Stimulated activated CD8-positive, alpha-beta memory T cell treated with anti-CD3 and anti-CD28 coated beads, Interleukin-15, amount 100 ng/mL, for 48 hours (primary cell): ENCODE results near the gene DCC.

Experiments used
- DNase-seq, 2 donors: peaks; one replicate each; pipeline ENCODE4 v3.0.0-alpha.2; 2020; ENCODE audit warnings: low read depth in 2 of 2

Gene DCC

GRCh38 chr18:52339891-52340371 lies at the start of gene DCC:
Gene DCC, plus strand, starts transcription at chr18:52340197. Its CDS starts 591 bp downstream, at chr18:52340788.
- DNase-seq: no peak

DNA sequence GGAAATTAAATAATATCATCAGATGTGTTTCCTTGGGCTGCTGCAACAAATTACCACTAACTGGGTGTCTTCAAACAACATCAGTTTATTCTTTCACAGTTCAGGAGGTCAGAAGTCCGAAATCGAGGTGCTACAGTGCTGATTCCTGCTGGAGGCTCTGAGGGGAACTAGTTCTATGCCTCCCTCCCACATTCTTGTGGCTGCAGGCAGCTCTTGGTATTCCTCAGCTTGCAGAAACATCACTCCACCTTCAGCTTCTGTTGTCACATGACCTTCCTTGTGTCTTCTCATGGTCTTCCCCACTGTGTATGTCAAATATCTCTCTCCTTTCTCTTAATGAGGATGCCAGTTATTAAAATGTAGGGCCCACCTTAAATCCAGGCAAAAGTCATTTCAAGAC lies 29.3 kb upstream of the DCC start:
- DNase-seq: no peak

DNA sequence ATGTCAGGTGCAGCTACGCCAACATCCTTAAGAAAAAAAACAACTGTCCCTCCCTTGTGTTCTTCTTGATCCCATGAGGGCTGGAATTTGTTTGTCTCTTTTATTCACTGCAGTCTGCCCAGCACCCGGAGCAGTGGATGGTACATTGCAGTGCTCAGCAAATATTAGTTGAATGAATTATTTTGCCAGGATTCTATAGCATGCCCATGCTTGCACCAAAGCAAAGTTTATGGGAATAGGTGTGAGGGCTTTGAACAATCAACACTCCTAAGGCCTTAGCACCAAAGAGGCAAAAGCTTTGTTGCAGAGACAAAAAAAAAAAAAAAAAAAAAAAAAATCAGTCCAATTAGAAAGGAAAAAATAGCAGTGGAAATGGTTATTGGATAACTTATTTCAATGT lies 28.7 kb upstream of the DCC start:
- DNase-seq: no peak

DNA sequence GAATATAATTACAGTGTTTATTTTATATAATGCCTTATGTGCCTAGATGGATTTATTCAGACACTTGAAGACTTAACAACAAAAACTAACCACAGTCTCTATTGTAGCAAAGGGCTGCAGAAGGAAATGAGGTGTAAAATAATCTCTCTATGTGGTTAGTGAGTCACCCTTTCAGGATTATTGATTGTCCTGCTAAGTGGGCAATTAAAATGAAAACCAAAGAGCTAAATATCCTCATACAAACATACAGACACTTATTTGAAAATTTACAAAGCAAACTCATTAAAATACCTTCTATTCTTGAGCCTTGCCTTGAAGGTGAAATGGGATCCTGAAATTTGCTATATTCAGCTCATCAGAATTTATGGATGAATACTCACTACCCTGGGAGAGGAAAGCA lies 27.7 kb upstream of the DCC start:
- no peak for DNase-seq

- DNase-seq: no peak
These were observed 26.8 kb upstream of the DCC start for GRCh38 chr18:52313213-52313612.

GRCh38 chr18:52319424-52319983 lies 20.5 kb upstream of the DCC start:
- no peak for DNase-seq

- DNase-seq: no peak
These were observed 17.7 kb upstream of the DCC start for GRCh38 chr18:52322307-52322706.

GRCh38 chr18:52323802-52324201 lies 16.2 kb upstream of the DCC start:
- no peak for DNase-seq

- no peak for DNase-seq
These were observed 14.0 kb upstream of the DCC start for GRCh38 chr18:52325997-52326396.

DNA sequence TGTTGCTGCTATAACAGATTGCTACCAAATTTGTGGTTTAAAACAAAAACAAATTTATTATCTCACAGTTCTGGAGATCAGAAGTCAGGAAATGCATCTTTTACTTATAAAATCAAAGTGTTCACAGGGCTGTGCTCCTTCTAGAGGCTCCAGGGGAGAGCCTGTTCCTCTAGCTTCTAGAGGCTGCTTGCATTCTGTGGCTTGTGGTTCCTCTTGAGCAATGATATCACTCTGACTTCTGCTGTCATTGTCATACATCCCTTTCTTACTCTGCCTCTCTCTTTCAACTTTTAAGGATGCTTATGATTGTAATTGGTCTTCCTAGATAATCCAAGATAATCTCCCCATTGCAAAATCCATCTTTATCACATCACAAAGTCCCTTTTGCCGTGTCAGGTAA lies 6.1 kb upstream of the DCC start:
- DNase-seq: no peak

DNA sequence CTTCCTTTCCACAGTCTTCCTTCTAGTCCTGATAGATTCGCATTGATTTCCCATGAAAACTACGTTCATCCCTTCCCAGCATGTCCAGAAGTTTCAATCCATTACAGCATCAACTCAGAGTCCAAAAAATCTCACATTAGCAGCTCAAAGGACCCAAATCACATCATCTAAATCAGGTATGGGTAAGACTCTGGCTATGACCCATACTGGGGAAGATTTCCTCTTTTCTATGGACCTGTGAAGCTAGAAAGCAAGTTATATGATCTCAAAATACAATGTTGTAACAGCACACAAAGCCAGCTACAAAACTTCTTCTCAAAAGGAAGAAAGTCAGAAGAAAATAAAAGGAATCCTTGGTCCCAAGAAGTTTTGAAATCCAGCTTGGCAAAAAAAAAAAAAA lies 5.7 kb upstream of the DCC start:
- DNase-seq: no peak

GRCh38 chr18:52334896-52335295 lies 5.1 kb upstream of the DCC start:
- no peak for DNase-seq

GRCh38 chr18:52337276-52337675 lies 2.7 kb upstream of the DCC start:
- no peak for DNase-seq

DNA sequence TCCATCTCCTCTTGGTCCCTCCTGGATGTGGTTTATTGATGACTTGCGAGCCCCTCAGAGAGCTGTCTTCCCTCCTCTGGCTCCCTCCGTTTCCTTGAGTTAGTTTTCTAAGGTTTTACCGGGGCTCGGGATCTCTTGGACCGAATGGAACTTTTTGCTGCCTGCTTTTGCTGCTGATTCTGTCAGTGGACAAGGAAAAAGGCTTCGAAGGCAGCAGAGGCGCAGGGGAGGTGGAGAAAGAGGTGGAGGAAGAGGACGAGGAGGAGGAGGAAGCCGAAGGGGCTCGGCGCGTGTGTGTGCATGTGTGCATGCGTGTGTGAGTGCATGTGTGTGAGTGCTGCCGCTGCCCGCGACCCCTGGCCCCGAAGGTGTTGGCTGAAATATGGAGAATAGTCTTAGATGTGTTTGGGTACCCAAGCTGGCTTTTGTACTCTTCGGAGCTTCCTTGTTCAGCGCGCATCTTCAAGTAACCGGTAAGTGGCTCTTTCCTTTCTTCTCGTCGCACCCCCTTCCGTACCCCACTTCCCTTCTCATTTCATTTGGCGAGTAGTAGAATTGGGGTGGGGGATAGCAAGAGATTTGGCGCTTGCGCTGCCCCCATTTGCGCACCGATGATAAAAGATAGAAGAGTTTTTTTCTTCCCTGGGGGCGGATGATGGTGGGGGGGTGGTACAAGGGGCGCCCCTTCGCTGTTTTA lies 557 bp downstream of the DCC start:
- no peak for DNase-seq

DNA sequence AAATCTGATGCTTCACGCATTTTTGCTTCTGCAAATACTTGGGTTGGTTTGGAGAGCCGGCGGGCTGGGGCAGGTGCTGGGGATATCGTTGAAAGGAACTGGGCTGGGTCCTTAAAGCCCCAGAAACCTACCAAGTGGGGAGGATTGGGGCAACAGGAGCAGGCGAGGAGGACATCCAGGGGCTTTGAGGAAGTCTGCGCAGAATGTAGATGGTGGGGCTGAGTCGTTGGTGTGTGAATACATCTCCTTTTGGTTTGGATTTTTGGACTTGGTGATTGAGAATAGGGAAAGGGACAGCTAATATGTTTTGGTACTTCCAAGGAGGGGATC lies 1.1 kb downstream of the DCC start:
- DNase-seq: no peak

DNA sequence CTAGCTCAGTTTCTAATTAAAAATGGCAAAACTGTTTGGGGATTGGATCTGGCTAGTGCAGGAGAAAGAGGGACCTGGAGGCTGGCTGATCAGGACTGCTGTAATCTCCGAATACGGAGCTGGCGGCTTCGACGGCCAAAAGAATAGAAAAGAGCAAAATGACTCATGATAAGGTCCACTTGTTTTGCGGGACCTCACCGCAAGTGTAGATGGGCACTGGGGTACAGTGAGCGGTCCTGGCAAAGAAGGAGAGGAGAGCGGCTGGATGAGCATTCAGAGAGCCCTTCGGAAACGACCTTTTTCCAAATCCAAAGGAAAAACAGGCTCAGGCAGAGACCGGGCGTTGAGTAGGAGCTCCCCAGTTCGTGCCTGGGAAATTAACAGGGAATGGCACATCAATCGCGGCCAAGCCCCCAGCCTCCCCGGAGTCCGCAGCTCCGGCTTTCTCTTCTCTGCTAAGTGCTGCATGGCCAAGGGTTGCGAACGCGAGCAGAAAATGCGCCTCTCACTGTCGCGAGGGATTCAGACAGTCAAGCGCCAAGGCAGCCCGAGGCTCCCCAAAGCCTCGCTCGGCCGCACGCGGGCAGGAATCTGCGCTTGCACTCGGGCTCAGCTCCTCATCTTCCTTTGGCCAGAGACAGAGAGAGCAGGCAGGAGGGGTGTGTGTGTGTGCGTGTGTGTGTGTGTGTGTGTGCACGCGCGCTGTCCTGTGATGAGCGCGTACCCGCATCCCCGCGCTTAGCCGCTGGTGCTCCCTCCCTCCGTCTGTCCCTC lies 1.8 kb downstream of the DCC start:
- no peak for DNase-seq

GRCh38 chr18:52342456-52342855 lies 2.5 kb downstream of the DCC start:
- no peak for DNase-seq

DNA sequence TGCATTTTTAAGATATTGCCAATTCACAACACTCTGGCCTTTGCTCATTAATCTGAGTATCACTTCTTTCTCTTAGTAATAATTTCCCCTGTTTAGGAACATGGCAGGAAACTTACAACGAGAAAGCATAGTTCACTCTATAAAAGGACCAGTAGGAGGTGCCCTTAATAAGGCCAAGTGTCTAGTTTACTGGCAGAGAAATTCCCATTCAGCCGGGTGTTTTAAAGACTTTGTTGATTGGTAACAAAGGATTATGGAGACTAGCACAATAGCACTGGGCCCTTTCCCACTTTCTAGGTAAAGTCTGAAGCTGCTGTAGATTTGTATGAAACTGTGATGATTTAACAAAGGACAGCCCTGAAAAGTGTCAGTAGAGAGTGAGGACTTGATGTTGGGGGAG lies 3.1 kb downstream of the DCC start:
- DNase-seq: no peak

DNA sequence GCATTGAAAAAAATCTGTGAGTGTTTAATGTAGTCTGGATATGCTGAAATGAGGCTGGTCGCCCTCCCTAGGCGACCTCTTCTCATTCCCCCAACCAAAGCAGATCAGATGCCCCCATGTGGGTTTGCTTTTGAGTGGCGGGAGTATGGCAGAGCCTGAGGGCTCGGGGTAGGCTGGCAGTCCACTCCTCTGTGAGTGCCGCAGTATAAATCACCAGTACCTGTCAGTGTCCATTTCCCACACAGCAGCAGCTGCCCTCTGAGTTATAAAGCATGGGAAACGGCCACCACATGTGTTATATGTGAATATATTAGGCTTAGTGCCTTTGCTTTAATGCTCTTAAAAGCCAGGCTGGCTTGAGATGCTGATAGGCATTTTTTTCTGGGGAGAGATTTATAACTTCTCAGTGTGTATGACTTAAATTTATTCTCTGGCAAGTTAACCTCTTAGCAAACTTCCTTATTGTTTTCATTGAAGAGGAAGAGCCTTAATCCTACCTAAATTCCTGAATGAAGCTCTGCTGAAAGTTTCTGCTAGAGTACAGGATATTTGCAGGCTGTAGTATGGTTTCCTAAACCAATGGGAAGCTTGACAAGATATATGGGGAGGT lies 3.8 kb downstream of the DCC start:
- DNase-seq: no peak

DNA sequence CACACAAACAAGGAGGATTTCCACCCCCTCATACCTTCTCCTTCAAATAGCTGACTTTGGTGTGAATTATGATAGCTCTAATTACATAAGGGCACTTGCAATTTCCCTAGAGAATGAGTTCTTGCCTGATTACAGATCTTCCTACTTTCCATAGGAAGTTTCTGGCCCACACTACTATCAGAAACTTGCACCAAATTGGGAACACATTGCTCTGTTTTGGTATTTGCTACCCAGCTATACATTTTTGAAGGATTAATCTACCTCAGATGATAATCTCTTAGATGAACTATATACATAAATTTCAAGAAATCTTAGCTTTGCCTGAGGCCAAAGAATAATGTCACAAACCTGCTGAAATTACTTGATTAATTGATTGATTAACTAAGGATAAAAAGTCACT lies 4.9 kb downstream of the DCC start:
- no peak for DNase-seq

DNA sequence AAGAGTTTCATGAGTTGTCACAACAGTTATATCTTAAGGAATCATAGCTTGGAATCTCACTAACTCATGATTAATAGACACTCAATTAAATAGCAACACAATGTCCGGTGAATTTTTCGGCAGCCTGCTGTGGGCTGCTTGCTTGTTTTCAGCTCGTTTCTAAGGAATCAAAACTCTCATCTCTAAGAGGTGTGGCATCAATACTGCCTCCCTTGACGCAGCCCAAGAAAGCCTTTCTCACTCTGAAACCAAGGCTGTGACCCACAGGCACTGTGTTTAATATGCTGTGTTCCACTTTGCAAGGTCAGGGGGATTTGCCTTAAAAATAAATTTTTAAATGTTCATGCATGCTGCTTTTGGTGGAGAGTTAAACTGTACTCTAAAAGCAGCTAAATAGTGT lies 5.4 kb downstream of the DCC start:
- DNase-seq: no peak

DNA sequence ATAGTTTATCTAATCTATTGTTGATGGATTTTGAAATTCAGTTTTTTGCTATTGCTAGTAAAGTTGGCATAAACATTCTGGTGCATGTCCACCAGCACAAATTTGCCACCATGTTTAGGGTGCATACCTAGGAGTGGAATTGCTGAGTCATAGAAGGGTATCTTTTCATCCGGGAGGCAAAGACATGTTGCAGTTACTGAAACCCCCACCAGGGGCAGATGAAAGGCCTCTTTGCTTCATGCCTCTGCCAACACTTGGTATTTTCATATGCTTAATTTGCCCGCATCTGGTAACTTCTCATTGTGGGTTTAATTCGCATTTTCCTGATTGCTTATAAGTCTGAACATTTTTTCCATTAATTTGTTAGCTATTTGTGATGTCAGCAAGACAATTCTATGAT lies 8.2 kb downstream of the DCC start:
- peak in 1 of 2 donors; percentile 2 for DNase-seq

DNA sequence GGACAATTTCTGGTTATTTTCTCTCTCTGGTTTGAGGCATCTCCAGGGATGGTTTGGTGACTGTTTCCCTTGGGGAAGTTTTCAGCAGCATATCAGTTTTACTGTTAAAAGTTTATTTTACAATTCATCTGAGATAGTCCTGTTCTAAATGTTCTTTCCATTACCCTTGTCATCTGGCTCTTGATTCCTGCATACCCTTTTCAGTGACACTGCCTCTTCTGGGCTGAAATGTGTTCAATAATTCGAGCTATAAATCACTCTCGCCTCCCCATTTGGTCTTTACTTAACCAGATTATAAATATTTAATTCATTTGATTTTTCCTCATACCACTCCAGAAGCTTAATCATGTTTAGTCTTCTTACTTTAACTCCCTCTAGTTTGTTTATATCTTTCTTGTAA lies 9.5 kb downstream of the DCC start:
- no peak for DNase-seq
